HG02763 (cell line): ENCODE results near the gene MAJIN.

Experiments
- ATAC-seq: cut with Tn5 transposase; IDR thresholded peaks from one replicate; pipeline ENCODE4 v1.9.1; 2021; ENCODE audit warnings: mild to moderate bottlenecking, moderate library complexity; ENCODE audit not compliant: unreplicated experiment

Gene MAJIN

GRCh38 chr11:64916040-64916774 is 55.7 kb downstream of the MAJIN start:
- no peak for ATAC-seq

DNA sequence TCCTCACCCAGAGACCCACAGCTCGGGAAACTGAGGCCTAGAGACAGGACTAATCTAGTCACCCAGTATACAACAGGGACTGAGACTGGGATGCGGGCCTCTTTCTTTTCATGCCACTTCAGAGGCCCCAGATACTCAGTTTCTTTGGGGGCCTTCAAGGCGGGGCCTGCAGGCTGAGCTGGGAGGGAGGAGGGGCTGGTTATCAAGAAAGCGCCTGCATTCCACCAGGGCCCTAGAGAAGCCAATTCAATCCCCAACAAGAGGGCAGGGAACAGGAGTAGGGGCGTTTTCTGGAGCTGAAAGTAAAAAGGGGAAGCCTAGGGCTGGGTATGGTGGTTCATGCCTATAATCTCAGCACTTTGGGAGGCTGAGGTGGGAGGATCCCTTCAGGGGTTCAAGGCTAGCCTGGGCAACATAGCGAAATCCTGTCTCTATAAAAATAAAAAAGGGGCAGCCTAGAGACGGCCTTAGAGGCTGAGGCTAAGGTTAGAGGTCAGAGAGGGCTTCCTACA is 56.5 kb downstream of the MAJIN start:
- ATAC-seq = no peak

DNA sequence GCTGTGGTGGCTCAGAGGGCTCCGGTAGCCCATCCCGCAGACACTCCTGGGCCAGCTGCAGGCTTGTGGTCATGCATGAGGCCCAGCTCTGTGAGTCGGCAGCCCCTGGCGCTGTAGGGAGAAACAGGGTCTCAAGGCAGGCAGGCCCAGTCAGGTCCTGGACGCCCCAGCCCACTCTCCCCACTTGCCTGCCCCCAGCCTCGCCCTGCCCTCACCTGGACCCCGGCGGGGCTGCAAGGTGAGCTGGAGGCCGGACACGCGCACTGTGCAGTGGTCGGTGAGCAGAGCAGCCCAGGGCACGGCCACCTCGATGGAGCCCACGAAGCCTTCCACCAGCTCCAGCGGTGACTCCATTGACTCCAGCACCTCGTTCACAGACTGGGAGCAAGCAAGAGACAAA is 57.8 kb downstream of the MAJIN start:
- ATAC-seq = no peak

- no peak for ATAC-seq
Measured at GRCh38 chr11:64913171-64913727, 58.7 kb downstream of the MAJIN start.

- ATAC-seq = no peak
Measured at GRCh38 chr11:64911689-64912088, 60.2 kb downstream of the MAJIN start.

- ATAC-seq = no peak
Measured at GRCh38 chr11:64911142-64911541, 60.8 kb downstream of the MAJIN start.

- no peak for ATAC-seq
Measured at GRCh38 chr11:64910451-64911093, 61.3 kb downstream of the MAJIN start.

DNA sequence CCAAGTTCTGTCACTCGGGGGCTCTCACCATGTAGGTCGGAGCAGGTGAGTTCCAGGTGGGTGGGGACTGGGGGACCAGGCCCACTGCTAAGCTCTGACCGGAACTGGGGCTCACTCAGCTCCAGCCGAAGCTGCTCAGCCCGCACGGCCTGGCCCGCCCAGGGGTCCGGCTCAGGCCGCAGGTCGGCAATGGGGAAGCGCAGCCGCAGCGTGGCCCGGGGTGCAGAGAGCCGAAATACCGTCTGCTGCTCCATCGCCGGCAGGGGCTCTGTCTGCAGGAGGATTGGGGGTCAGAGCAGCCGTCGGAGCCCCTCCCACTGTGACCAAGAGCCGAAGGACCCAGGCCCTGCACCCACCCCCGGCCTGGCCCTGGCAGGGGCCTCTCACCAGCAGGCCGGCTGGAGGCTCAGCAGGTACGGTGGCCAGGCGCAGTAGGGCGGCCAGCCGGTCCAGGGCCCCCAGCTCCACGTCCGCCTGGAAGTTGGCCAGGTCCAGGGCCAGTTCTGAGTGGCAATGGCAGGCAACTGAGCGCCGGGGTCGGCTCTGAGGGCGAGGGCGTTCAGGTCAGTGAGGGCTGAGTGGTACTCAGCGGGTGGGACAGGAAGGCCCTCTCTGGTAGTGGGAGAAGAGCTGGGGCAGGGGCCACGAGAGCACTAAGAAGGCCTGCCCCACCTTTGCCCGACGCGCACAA is 62.1 kb downstream of the MAJIN start:
- no peak for ATAC-seq

- ATAC-seq = no peak
Measured at GRCh38 chr11:64908766-64909165, 63.1 kb downstream of the MAJIN start.

DNA sequence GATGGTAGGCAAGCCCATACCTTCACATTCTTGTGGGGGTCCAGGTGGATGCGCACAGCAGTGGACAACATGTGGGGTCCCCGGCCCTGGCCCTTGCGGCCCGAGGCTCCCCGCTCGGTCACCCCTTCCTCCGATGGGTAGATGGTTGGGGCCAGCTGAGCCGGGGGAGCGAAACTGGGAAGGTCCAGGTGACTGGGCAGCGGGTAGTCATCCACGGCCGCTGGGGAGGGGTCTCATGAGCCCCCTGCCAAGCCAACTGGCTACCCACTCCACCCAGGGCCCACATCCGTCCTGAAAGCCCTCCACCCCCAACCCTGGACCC is 65.6 kb downstream of the MAJIN start:
- no peak for ATAC-seq

GRCh38 chr11:64905516-64906313 is 66.2 kb downstream of the MAJIN start:
- no peak for ATAC-seq

DNA sequence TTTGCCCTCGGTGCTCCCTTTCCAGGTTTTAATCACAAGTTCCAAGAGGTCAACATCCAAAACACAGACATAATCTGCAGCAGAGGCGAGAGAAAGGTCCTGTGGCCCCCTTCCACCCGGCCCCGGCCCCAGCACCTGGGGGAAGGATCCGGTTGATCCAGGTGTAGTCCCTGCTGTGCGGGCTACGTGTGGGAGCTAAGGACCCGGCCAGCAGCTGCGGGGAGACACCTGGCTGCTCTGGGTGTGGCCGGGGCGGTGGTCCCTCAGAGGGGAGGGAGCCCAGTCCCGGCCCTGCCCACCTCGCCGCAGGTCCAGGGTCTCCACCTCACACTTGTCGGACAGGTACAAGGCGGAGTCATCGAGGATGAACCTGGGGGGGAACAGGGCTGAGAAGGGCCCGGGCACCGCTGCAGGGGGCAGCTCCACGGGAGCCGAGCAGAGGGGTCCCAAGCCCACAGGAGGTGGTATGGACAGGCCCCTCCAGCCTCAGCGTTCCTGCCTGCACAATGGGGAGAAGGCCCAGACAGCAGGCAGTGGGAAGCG is 68.5 kb downstream of the MAJIN start:
- ATAC-seq = no peak

GRCh38 chr11:64902102-64902900 is 69.6 kb downstream of the MAJIN start:
- no peak for ATAC-seq

- ATAC-seq = no peak
Measured at GRCh38 chr11:64900774-64901173, 71.1 kb downstream of the MAJIN start.

GRCh38 chr11:64900263-64900678 is 71.6 kb downstream of the MAJIN start:
- ATAC-seq = no peak

GRCh38 chr11:64898541-64898940 is 73.4 kb downstream of the MAJIN start:
- ATAC-seq = no peak

GRCh38 chr11:64898076-64898445 is 73.8 kb downstream of the MAJIN start:
- ATAC-seq = no peak

DNA sequence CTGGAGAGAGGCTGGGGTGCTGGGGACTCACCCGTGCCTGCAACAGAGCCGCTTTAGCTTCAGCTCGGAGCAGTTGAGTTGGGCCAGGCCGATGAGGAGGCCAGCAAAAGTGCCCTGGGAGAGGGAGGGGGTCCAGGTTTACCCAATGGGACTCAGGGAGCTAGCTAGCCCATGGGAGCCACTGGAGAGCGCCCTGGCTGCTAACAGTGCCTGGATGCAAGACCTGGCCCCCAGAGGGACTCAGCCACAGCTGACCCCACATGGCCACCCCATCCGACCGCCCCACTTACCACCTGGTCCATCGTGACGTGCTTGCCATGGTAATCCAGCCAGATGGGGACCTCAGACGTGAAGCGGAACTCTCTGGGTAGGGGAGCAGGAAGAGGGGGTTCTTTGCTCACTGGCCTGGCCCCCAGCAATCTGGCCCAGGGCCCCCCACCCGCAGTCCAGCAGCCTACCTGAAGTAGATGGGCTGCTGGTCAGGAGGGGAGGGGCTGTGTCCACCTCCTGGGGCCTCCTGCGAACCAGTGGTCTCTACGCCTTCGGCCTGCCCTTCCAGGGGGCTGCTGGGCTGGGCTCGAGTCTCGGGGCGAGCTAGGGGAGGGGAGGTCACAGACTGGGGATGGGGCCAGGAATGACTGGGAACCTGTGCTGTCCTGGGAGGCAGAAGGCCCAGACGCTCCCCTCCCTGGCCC is 74.4 kb downstream of the MAJIN start:
- ATAC-seq = no peak

GRCh38 chr11:64896448-64897022 is 75.4 kb downstream of the MAJIN start:
- no peak for ATAC-seq
